Neuronal stem cell (in vitro differentiated cells): ENCODE data around the gene MGMT.

Experiments used
- DNase-seq: peaks from one replicate; pipeline ENCODE4 v3.0.0-alpha.2; 2013; ENCODE audit warnings: low spot score
- H2AFZ ChIP-seq: one replicate; pipeline ENCODE4 v1.6.1; 2013; ENCODE audit warnings: mild to moderate bottlenecking, low read length, inconsistent platforms
- H2AK5ac ChIP-seq: 2 replicates; pipeline ENCODE4 v1.6.1; 2013; ENCODE audit warnings: low read depth, mild to moderate bottlenecking, inconsistent platforms, low read length, moderate library complexity, mixed read lengths
- H2BK120ac ChIP-seq: 2 replicates; pipeline ENCODE4 v1.6.1; 2013; ENCODE audit warnings: low read depth, mild to moderate bottlenecking, inconsistent platforms, low read length, moderate library complexity, mixed read lengths
- H2BK12ac ChIP-seq: one replicate; pipeline ENCODE4 v1.6.1; 2013; ENCODE audit warnings: low read length, inconsistent platforms
- H2BK15ac ChIP-seq: 2 replicates; pipeline ENCODE4 v1.6.1; 2013; ENCODE audit warnings: mild to moderate bottlenecking, low read length, inconsistent platforms, mixed read lengths
- H2BK5ac ChIP-seq: one replicate; pipeline ENCODE4 v1.6.1; 2013; ENCODE audit warnings: inconsistent platforms, mild to moderate bottlenecking, low read length, moderate library complexity
- H3K14ac ChIP-seq: one replicate; pipeline ENCODE4 v1.6.1; 2013; ENCODE audit warnings: low read length, inconsistent platforms
- H3K18ac ChIP-seq: 2 replicates; pipeline ENCODE4 v1.6.1; 2013; ENCODE audit warnings: low read length, inconsistent platforms
- H3K23ac ChIP-seq: 2 replicates; pipeline ENCODE4 v1.6.1; 2013; ENCODE audit warnings: low read depth, mild to moderate bottlenecking, mixed read lengths, low read length, inconsistent platforms; ENCODE audit not compliant: poor library complexity
- H3K27ac ChIP-seq: replicated peaks from 3 replicates; pipeline ENCODE4 v1.5.1; 2013; ENCODE audit warnings: low read length, inconsistent platforms
- H3K27me3 ChIP-seq, 3 experiments: 2 replicates each; pipeline ENCODE4 v1.6.1; 2013; ENCODE audit warnings: low read length in 3 of 3, mild to moderate bottlenecking in 2 of 3, inconsistent platforms in 1 of 3, low read depth in 1 of 3, mixed read lengths in 1 of 3, moderate library complexity in 1 of 3; ENCODE audit not compliant: control insufficient read depth in 3 of 3, insufficient read depth in 3 of 3
- H3K36me3 ChIP-seq, 2 donors: replicated peaks in 1 of 2; 2 replicates each; pipeline ENCODE4 v1.6.1; 2013; ENCODE audit warnings: low read length in 2 of 2; ENCODE audit not compliant: control insufficient read depth in 2 of 2, insufficient read depth in 2 of 2
- H3K4ac ChIP-seq: 2 replicates; pipeline ENCODE4 v1.6.1; 2013; ENCODE audit warnings: inconsistent platforms, mild to moderate bottlenecking, low read length, moderate library complexity
- H3K4me1 ChIP-seq, 2 donors: 1 replicate in 1 of 2; 2 replicates in 1 of 2; pipeline ENCODE4 v1.6.1; 2013; ENCODE audit warnings: low read length in 2 of 2, low read depth in 1 of 2; ENCODE audit not compliant: control insufficient read depth in 2 of 2, insufficient read depth in 1 of 2
- H3K4me2 ChIP-seq: one replicate; pipeline ENCODE4 v1.6.1; 2013; ENCODE audit warnings: mild to moderate bottlenecking, low read length, inconsistent platforms; ENCODE audit not compliant: insufficient read depth, poor library complexity, severe bottlenecking
- H3K4me3 ChIP-seq, 2 donors: 2 replicates each; pipeline ENCODE4 v1.5.1; 2013; ENCODE audit warnings: low read length in 2 of 2, mild to moderate bottlenecking in 2 of 2, inconsistent platforms in 1 of 2, moderate library complexity in 1 of 2
- H3K79me1 ChIP-seq: one replicate; pipeline ENCODE4 v1.6.1; 2013; ENCODE audit warnings: low read depth, mild to moderate bottlenecking, inconsistent platforms, low read length, moderate library complexity
- H3K9ac ChIP-seq: one replicate; pipeline ENCODE4 v1.6.1; 2013; ENCODE audit warnings: mild to moderate bottlenecking, low read depth, low read length, inconsistent platforms; ENCODE audit not compliant: poor library complexity
- H3K9me3 ChIP-seq, 2 donors: replicated peaks in 1 of 2; 2 replicates each; pipeline versions ENCODE3 to v1.6.1; 2013; ENCODE audit warnings: low read length in 2 of 2, mild to moderate bottlenecking in 2 of 2, inconsistent platforms in 1 of 2, low read depth in 1 of 2, mixed read lengths in 1 of 2, moderate library complexity in 1 of 2; ENCODE audit not compliant: control insufficient read depth in 2 of 2, insufficient read depth in 1 of 2
- H4K8ac ChIP-seq: one replicate; pipeline ENCODE4 v1.6.1; 2013; ENCODE audit warnings: low read depth, mild to moderate bottlenecking, inconsistent platforms, low read length, moderate library complexity
- H4K91ac ChIP-seq: one replicate; pipeline ENCODE4 v1.6.1; 2013; ENCODE audit warnings: low read length, low read depth, mild to moderate bottlenecking, inconsistent platforms; ENCODE audit not compliant: poor library complexity
- WGBS, 2 donors: extraction: QIAGEN DNeasy Blood & Tissue Kit; methylation state at CpG; one replicate each; pipeline ENCODE4 v1.1.7; 2013; ENCODE audit warnings: missing lambda C conversion rate in 2 of 2, mixed read lengths in 1 of 2; ENCODE audit not compliant: insufficient read length in 2 of 2, insufficient replicate concordance in 1 of 2; ENCODE audit errors: extremely low coverage in 2 of 2; 5-methylcytosine and 5-hydroxymethylcytosine counted together

Gene MGMT

DNA sequence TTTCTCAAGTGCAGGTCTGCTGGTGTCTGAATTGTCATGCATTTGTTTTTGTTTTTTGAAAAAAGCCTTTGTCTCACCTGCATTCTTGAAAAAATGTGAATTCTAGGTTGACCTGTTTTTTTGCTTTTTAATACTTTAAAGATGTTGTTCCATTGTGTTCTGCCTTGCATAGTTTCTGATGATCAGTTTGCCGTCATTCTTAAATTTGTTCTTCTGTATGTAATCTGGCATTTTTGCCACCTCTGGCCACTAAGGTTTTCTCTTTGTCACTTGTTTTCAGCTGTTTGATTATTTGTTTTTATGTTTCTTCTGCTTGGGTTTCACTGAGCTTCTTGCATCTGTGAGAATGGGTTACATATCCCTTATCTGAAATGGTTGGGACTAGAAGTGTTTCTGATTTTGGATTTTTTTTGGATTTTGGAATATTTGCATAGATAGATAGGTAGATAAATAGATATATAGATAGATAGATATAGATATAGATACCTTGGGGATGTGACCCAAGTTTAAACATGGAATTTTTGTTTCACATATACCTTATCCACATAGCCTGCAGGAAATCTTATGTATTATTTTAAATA, 16.5 kb downstream of the MGMT start:
- Histone ChIP-seq H3K36me3 (no peaks in the 10 kb centered on the region), H2BK120ac (no peak overlapping the region), H2BK12ac (no peak overlapping the region), H4K8ac (no peak overlapping the region), H2BK15ac (no peak overlapping the region), H3K79me1 (peaks cover 3% of the 10 kb centered on the region), H4K91ac (no peak overlapping the region), H3K9ac (no peak overlapping the region), H3K4me2 (no peak overlapping the region), H3K27me3 (no peaks in the 10 kb centered on the region), H3K4me3 (no peak overlapping the region), H3K27ac (no peak overlapping the region), H3K9me3 (peaks cover 10 to 14% of the 10 kb centered on the region in 2 donors), H3K14ac (no peak overlapping the region), H3K4me1 (no peaks in the 10 kb centered on the region), H2AK5ac (no peak overlapping the region), H3K23ac (no peak overlapping the region), H3K18ac (no peak overlapping the region), H2AFZ (no peak overlapping the region), H2BK5ac (no peak overlapping the region), H3K4ac (no peak overlapping the region)
- DNase-seq, result no peak
- WGBS, 2 donors, result no CpG with 5 or more reads among the region's 1 CpG

DNA sequence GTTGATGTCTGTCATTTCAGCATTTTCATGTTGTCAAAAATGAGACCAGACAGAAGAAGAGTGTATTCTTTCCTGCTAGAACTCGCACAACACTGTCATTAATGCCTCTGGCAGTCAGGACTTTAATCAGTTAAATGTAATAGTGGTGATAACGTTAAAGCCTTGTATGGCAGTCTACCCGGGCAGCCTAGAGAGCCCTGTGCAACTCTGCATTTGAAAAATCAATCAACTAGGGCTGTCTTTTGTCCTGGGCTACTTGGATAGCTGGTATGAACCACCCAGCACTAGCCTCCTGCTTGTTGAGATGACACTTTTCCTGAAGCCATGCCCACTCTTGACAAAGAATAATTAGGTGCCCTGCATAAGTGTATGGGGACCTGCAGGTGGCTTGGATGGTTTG, 19.8 kb downstream of the MGMT start:
- H3K9ac ChIP-seq, result no peak overlapping the region
- H2BK5ac ChIP-seq, result no peak overlapping the region
- H2AFZ ChIP-seq, result no peak overlapping the region
- no peak overlapping the region for H2AK5ac ChIP-seq
- no peak overlapping the region for H3K23ac ChIP-seq
- H3K79me1 ChIP-seq, result peaks cover 3% of the 10 kb centered on the region
- H2BK12ac ChIP-seq, result no peak overlapping the region
- H3K14ac ChIP-seq, result no peak overlapping the region
- H3K4me2 ChIP-seq, result no peak overlapping the region
- no CpG with 5 or more reads among the region's 3 CpGs for WGBS, 2 donors
- no peak overlapping the region for H3K18ac ChIP-seq
- no peak overlapping the region for H2BK15ac ChIP-seq
- peak overlapping the region; percentile 37 for H3K4ac ChIP-seq
- no peak overlapping the region for H4K91ac ChIP-seq
- H3K27me3 ChIP-seq, result no peaks in the 10 kb centered on the region
- peaks cover 8 to 26% of the 10 kb centered on the region in 2 donors for H3K9me3 ChIP-seq
- no peak overlapping the region for H3K4me3 ChIP-seq
- H4K8ac ChIP-seq, result no peak overlapping the region
- no peak overlapping the region for H3K27ac ChIP-seq
- H3K4me1 ChIP-seq, result no peaks in the 10 kb centered on the region
- no peak overlapping the region for H2BK120ac ChIP-seq
- no peaks in the 10 kb centered on the region for H3K36me3 ChIP-seq
- DNase-seq, result no peak

DNA sequence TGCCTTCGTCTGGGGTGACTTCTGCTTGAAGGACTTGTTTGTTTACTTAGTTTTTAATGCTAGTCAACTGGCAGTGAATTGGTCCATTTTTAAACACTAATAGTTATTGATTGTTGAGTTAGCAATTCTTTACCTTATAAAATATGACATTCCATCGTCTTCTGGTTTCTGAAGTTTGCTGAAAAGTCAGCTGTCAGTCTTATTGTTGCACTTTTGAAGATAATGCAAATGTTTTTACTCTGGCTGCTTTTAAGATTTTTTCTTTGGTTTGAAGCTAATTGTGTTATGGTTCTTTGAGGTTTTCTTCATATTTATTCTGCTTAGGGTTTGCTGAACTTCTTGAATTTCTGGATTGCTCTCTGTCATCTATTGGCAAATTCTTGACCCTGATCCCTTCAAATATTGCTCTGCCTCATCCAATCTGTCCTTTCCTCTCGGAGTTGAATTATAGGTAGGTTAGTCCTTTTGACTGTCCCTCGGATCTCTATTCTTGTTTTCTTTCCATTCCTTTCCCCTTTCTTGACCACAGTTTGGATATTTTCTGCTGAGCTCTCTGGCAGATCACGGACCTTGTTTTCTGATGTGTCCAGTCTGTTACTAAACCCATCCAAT, 24.2 kb downstream of the MGMT start:
- H3K36me3 ChIP-seq, result no peaks in the 10 kb centered on the region
- peaks cover 3 to 6% of the 10 kb centered on the region in 2 donors for H3K4me1 ChIP-seq
- no peak overlapping the region for H2AK5ac ChIP-seq
- H2BK120ac ChIP-seq, result no peak overlapping the region
- no peak overlapping the region for H3K27ac ChIP-seq
- no peak overlapping the region for H3K4ac ChIP-seq
- H3K9ac ChIP-seq, result no peak overlapping the region
- no peak overlapping the region for H2AFZ ChIP-seq
- H2BK5ac ChIP-seq, result no peak overlapping the region
- H3K79me1 ChIP-seq, result peaks cover 3% of the 10 kb centered on the region
- no peak overlapping the region for H4K8ac ChIP-seq
- H3K18ac ChIP-seq, result no peak overlapping the region
- DNase-seq, result no peak
- H2BK12ac ChIP-seq, result no peak overlapping the region
- H3K23ac ChIP-seq, result no peak overlapping the region
- no CpG with 5 or more reads among the region's 5 CpGs for WGBS, 2 donors
- H3K14ac ChIP-seq, result no peak overlapping the region
- H4K91ac ChIP-seq, result no peak overlapping the region
- no peaks in the 10 kb centered on the region for H3K27me3 ChIP-seq
- H2BK15ac ChIP-seq, result no peak overlapping the region
- peaks cover 14 to 35% of the 10 kb centered on the region in 2 donors for H3K9me3 ChIP-seq
- H3K4me2 ChIP-seq, result no peak overlapping the region
- H3K4me3 ChIP-seq, result no peak overlapping the region

DNA sequence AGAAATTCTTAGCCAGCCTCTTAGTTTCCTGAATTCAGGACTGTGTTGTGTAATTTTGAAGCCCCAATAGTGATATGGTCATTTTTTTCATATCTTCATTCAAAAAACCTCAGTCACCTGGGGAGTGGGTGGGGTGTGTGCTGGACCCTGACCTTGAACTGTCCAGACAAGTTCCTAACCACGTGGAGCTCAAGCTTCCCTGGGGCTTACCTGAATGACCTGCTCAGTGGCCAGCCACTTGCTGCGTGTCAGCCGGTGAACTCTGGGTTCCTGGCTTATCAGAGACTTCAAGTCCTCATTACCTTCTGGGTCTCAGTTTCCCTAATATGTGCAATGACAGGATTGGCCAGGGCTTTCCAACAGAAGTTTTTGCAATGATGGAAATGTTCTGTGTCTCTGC, 27.1 kb downstream of the MGMT start:
- no peak overlapping the region for H2BK15ac ChIP-seq
- no peak overlapping the region for H2BK120ac ChIP-seq
- no CpG with 5 or more reads among the region's 3 CpGs for WGBS, 2 donors
- H2AFZ ChIP-seq, result no peak overlapping the region
- H3K79me1 ChIP-seq, result no peaks in the 10 kb centered on the region
- H3K4ac ChIP-seq, result no peak overlapping the region
- no peak overlapping the region for H3K9ac ChIP-seq
- H3K14ac ChIP-seq, result no peak overlapping the region
- DNase-seq, result no peak
- H3K9me3 ChIP-seq, result peaks cover 12 to 42% of the 10 kb centered on the region in 2 donors
- H4K8ac ChIP-seq, result no peak overlapping the region
- peaks cover 3 to 6% of the 10 kb centered on the region in 2 donors for H3K4me1 ChIP-seq
- H2BK12ac ChIP-seq, result no peak overlapping the region
- H4K91ac ChIP-seq, result no peak overlapping the region
- no peaks in the 10 kb centered on the region for H3K27me3 ChIP-seq
- no peak overlapping the region for H2AK5ac ChIP-seq
- H3K27ac ChIP-seq, result no peak overlapping the region
- H3K36me3 ChIP-seq, result no peaks in the 10 kb centered on the region
- H2BK5ac ChIP-seq, result no peak overlapping the region
- no peak overlapping the region for H3K4me2 ChIP-seq
- H3K23ac ChIP-seq, result no peak overlapping the region
- no peak overlapping the region for H3K18ac ChIP-seq
- H3K4me3 ChIP-seq, result no peak overlapping the region
